Caco-2 (cell line): ENCODE data around the gene ARSI. TPM values are rescaled to one million over a fixed set of nuclear protein-coding genes. Genes with fewer than 3 reads are reported as not detected.

Experiments
- BruUV-seq: library from RNA; stranded (reverse); fragments of 400-500 nt; replicated peaks from 2 replicates; lab custom pipeline; 2021; lab: Mats Ljungman, UMichigan
- CTCF ChIA-PET: fragments of 300-600 bp; sonication (Branson Sonifier 250); formaldehyde crosslinking; loops from one replicate; lab custom pipeline; 2022; ENCODE audit warnings: antibody characterized with exemption; lab: Charles Lee
- POLR2A ChIA-PET: fragments of 300-600 bp; sonication (Branson Sonifier 250); formaldehyde crosslinking; loops from one replicate; lab custom pipeline; 2022; ENCODE audit warnings: antibody characterized with exemption; lab: Charles Lee
- DNase-seq, 2 experiments: peaks; one replicate each; pipeline versions ENCODE4 v3.0.0 to v3.0.0-alpha.2; 2020 to 2022
- H3K27me3 ChIP-seq: replicated peaks from 2 replicates; pipeline ENCODE4 v1.6.0; 2011; ENCODE audit warnings: low read length; ENCODE audit not compliant: control insufficient read depth, insufficient read depth
- H3K36me3 ChIP-seq: 2 replicates; pipeline ENCODE4 v1.5.1; 2011; ENCODE audit warnings: low read length; ENCODE audit not compliant: control insufficient read depth, insufficient read depth
- H3K4me1 ChIP-seq: fragments of 250-450 bp; sonication (Bioruptor Pico); 2 replicates; pipeline ENCODE4 v1.5.1; 2020; ENCODE audit warnings: mild to moderate bottlenecking
- H3K4me3 ChIP-seq: 2 replicates; pipeline ENCODE4 v1.5.1; 2011; ENCODE audit warnings: low read depth, mild to moderate bottlenecking, control low read depth, low read length
- H3K9me3 ChIP-seq: fragments of 250-450 bp; sonication (Bioruptor Pico); 2 replicates; pipeline ENCODE4 v1.5.1; 2020; ENCODE audit warnings: mild to moderate bottlenecking, moderate library complexity
- H3K27ac Mint-ChIP-seq: one replicate; pipeline ENCODE4 v1.8.0; 2022; ENCODE audit warnings: mixed read lengths; ENCODE audit not compliant: unreplicated experiment
- H3K27me3 Mint-ChIP-seq: one replicate; pipeline ENCODE4 v1.8.0; 2022; ENCODE audit warnings: mixed read lengths; ENCODE audit not compliant: insufficient read depth, unreplicated experiment
- H3K36me3 Mint-ChIP-seq: one replicate; pipeline ENCODE4 v1.8.0; 2022; ENCODE audit warnings: mild to moderate bottlenecking, mixed read lengths; ENCODE audit not compliant: insufficient read depth, unreplicated experiment
- H3K4me1 Mint-ChIP-seq: one replicate; pipeline ENCODE4 v1.8.0; 2022; ENCODE audit warnings: low read depth, mixed read lengths; ENCODE audit not compliant: unreplicated experiment
- H3K4me3 Mint-ChIP-seq: one replicate; pipeline ENCODE4 v1.8.0; 2022; ENCODE audit warnings: mild to moderate bottlenecking, moderate library complexity, mixed read lengths; ENCODE audit not compliant: unreplicated experiment
- H3K9me3 Mint-ChIP-seq: one replicate; pipeline ENCODE4 v1.8.0; 2022; ENCODE audit warnings: mixed read lengths; ENCODE audit not compliant: unreplicated experiment
- CTCF ChIP-seq, 2 experiments: fragments of 200-600 bp in 1 of 2; IDR thresholded peaks; 1 replicate in 1 of 2; 2 replicates in 1 of 2; pipeline versions ENCODE4 v1.5.1 to v1.8.0; 2011 to 2022; ENCODE audit warnings: antibody characterized with exemption in 1 of 2, control low read depth in 1 of 2, inconsistent platforms in 1 of 2, low read depth in 1 of 2, low read length in 1 of 2, mild to moderate bottlenecking in 1 of 2, moderate library complexity in 1 of 2; ENCODE audit not compliant: insufficient read depth in 1 of 2, severe bottlenecking in 1 of 2, unreplicated experiment in 1 of 2
- intact Hi-C: fragments of 100-400 bp; cut with micrococcal nuclease; formaldehyde crosslinking; loops from one replicate; pipeline ENCODE4 v1.10.0; 2022; ENCODE audit not compliant: unreplicated experiment
- total RNA-seq: library from RNA; stranded (reverse); gene quantifications from 2 replicates; pipeline ENCODE4 v1.2.3, GENCODE V29; 2022

ARSI gene
- total RNA-seq, 1 experiment from 2014 or later = 0.52 TPM

GRCh38 chr5:150327139-150327538, 24.4 kb upstream of the ARSI start:
- H3K27ac Mint-ChIP-seq = no peak overlapping the region
- Histone ChIP-seq H3K9me3 (no peaks in the 10 kb centered on the region), H3K36me3 (no peaks in the 10 kb centered on the region), H3K4me1 (no peaks in the 10 kb centered on the region), H3K4me3 (no peak overlapping the region), H3K27me3 (no peaks in the 10 kb centered on the region)
- intact Hi-C loops = no loop called here
- no peak for DNase-seq
- ChIA-PET POLR2A (no interaction called here), CTCF (no interaction called here)
- H3K36me3 Mint-ChIP-seq = peaks cover 11% of the 10 kb centered on the region
- H3K27me3 Mint-ChIP-seq = no peaks in the 10 kb centered on the region
- H3K9me3 Mint-ChIP-seq = no peaks in the 10 kb centered on the region
- no TSS peak for BruUV-seq
- no peak overlapping the region for H3K4me3 Mint-ChIP-seq
- TF ChIP-seq CTCF (IDR thresholded peaks at IDR 0.05; ENCODE audit: insufficient read depth in 1 of 2, low read depth in 1 of 2, low read length in 1 of 2, severe bottlenecking in 1 of 2, unreplicated experiment in 1 of 2) = no peak
- H3K4me1 Mint-ChIP-seq = no peaks in the 10 kb centered on the region

GRCh38 chr5:150326707-150327106, 24.0 kb upstream of the ARSI start:
- no TSS peak for BruUV-seq
- Mint-ChIP-seq H3K4me1 (no peaks in the 10 kb centered on the region), H3K27me3 (no peaks in the 10 kb centered on the region), H3K9me3 (no peaks in the 10 kb centered on the region), H3K36me3 (peaks cover 11% of the 10 kb centered on the region), H3K4me3 (no peak overlapping the region), H3K27ac (no peak overlapping the region)
- Histone ChIP-seq H3K9me3 (no peaks in the 10 kb centered on the region; the same call in 1 of the 2 replicates), H3K4me1 (no peaks in the 10 kb centered on the region), H3K27me3 (no peaks in the 10 kb centered on the region), H3K4me3 (no peak overlapping the region), H3K36me3 (no peaks in the 10 kb centered on the region)
- intact Hi-C loops = no loop called here
- no peak for TF ChIP-seq CTCF (IDR thresholded peaks at IDR 0.05; ENCODE audit: insufficient read depth in 1 of 2, low read depth in 1 of 2, low read length in 1 of 2, severe bottlenecking in 1 of 2, unreplicated experiment in 1 of 2)
- POLR2A ChIA-PET = no interaction called here
- no peak for DNase-seq
- CTCF ChIA-PET = no interaction called here

GRCh38 chr5:150325426-150325825, 22.7 kb upstream of the ARSI start:
- no peak for TF ChIP-seq CTCF (IDR thresholded peaks at IDR 0.05; ENCODE audit: insufficient read depth in 1 of 2, low read depth in 1 of 2, low read length in 1 of 2, severe bottlenecking in 1 of 2, unreplicated experiment in 1 of 2)
- no peak overlapping the region for H3K4me3 Mint-ChIP-seq
- BruUV-seq = no TSS peak
- H3K27me3 Mint-ChIP-seq = no peaks in the 10 kb centered on the region
- no peak overlapping the region for H3K27ac Mint-ChIP-seq
- H3K4me1 Mint-ChIP-seq = no peaks in the 10 kb centered on the region
- H3K36me3 Mint-ChIP-seq = peaks cover 11% of the 10 kb centered on the region
- H3K4me1 ChIP-seq = no peaks in the 10 kb centered on the region
- no peaks in the 10 kb centered on the region for H3K27me3 ChIP-seq
- DNase-seq = no peak
- intact Hi-C loops = no loop called here
- no peaks in the 10 kb centered on the region for H3K36me3 ChIP-seq
- ChIA-PET POLR2A (no interaction called here), CTCF (no interaction called here)
- no peaks in the 10 kb centered on the region; the same call in 1 of the 2 replicates for H3K9me3 ChIP-seq
- H3K9me3 Mint-ChIP-seq = no peaks in the 10 kb centered on the region
- no peak overlapping the region for H3K4me3 ChIP-seq
